ENCODE measurements around the gene PHTF2. TPM values are rescaled to one million over a fixed set of nuclear protein-coding genes. Genes with fewer than 3 reads are reported as not detected.

The PHTF2 gene
- total and polyA plus RNA-seq, 2 of the 4 experiments (the other 2 are of a cell fraction): 28.3 to 69.9 TPM

GRCh38 chr7:77910124-77910523, 111.6 kb downstream of the PHTF2 start:
- Histone ChIP-seq H3K9ac (ENCODE audit: low read depth, low read length) (no peak overlapping the region), H3K56ac (ENCODE audit: extremely low read depth, insufficient read depth, low read length) (no peak overlapping the region), H3K27ac (ENCODE audit: insufficient read depth, low read length) (no peak overlapping the region), H2BK120ac (ENCODE audit: low read depth, low read length) (no peak overlapping the region), H3K18ac (ENCODE audit: low read depth, low read length) (no peak overlapping the region), H2AFZ (replicated peaks; ENCODE audit: low read length, poor library complexity) (no peak overlapping the region), H3K4me3 (ENCODE audit: insufficient read depth, low read depth, low read length) (no peak overlapping the region), H3K23ac (ENCODE audit: low read depth, low read length) (no peak overlapping the region), H3K79me1 (ENCODE audit: low read depth in 1 of 2, low read length in 2 of 2) (no peaks in the 10 kb centered on the region; a peak in 1 of 4 replicates), H2BK5ac (ENCODE audit: low read depth, low read length, poor library complexity, severe bottlenecking) (no peak overlapping the region), H3K9me1 (ENCODE audit: insufficient read depth, low read length) (0 out of 2 replicates have a peak, but pooled peaks cover 2% of the 10 kb centered on the region), H4K8ac (ENCODE audit: low read depth in 2 of 2, low read length in 2 of 2) (no peak overlapping the region), H3K9me3 (ENCODE audit: control insufficient read depth, insufficient read depth, low read length) (no peaks in the 10 kb centered on the region), H3K4ac (ENCODE audit: low read depth, low read length) (no peak overlapping the region), H4K5ac (ENCODE audit: low read depth, low read length) (no peak overlapping the region), H3K27me3 (ENCODE audit: control insufficient read depth, insufficient read depth, low read length) (no peaks in the 10 kb centered on the region), H2BK15ac (ENCODE audit: low read depth, low read length) (no peak overlapping the region), H3K4me2 (ENCODE audit: low read depth, low read length) (no peak overlapping the region), H4K91ac (ENCODE audit: insufficient read depth, low read depth, low read length) (no peak overlapping the region), H2AK5ac (ENCODE audit: low read depth, low read length) (no peak overlapping the region), H3K36me3 (ENCODE audit: control insufficient read depth, insufficient read depth, low read length) (peaks cover 1% of the 10 kb centered on the region; the same call in 1 of the 2 replicates), H3K14ac (replicated peaks; ENCODE audit: low read depth, low read length) (no peak overlapping the region), H2AK9ac (replicated peaks; ENCODE audit: low read depth, low read length, poor library complexity) (no peak overlapping the region), H2BK20ac (ENCODE audit: low read depth, low read length) (no peak overlapping the region), H4K20me1 (ENCODE audit: insufficient read depth, low read length) (no peaks in the 10 kb centered on the region), H3K4me1 (ENCODE audit: control insufficient read depth, insufficient read depth, low read length) (no peaks in the 10 kb centered on the region)
- no CpG with 5 or more reads among the region's 2 CpGs for WGBS, 2 experiments (ENCODE audit: extremely low coverage in 2 of 2, insufficient read length in 1 of 2)
- no peak for ATAC-seq (ENCODE audit: low read depth)
- no TSS peak for BruUV-seq (replicated peaks)
- TF ChIP-seq USF2 (IDR thresholded peaks at IDR 0.05; ENCODE audit: low read depth, low read length) (no peak), POLR2A (IDR thresholded peaks at IDR 0.05; ENCODE audit: low read depth, low read length) (no peak), RAD21 (IDR thresholded peaks at IDR 0.05; ENCODE audit: low read length) (no peak), MXI1 (IDR thresholded peaks at IDR 0.05; ENCODE audit: borderline replicate concordance, low read depth, low read length) (no peak), FOS (IDR thresholded peaks at IDR 0.05; ENCODE audit: low read depth, low read length) (no peak)
- POLR2A ChIA-PET (ENCODE audit: unreplicated experiment): no interaction called here
- dilution Hi-C loops (cut with HindIII; ENCODE audit: low sequenced_read_pairs, unreplicated experiment): no loop called here
- no peak for DNase-seq
- in situ Hi-C loops (cut with MboI; ENCODE audit: low sequenced_read_pairs): no loop called here
- intact Hi-C loops (cut with micrococcal nuclease): no loop called here
- CTCF ChIA-PET: no interaction called here

All from IMR-90 (cell line).